DND-41 (cell line): ENCODE measurements around the gene TRIM63.

Source experiments
- CTCF ChIP-seq: IDR thresholded peaks from 2 replicates; pipeline ENCODE4 v1.5.1; 2012; ENCODE audit warnings: borderline replicate concordance, low read length, moderate library complexity, mild to moderate bottlenecking; ENCODE audit not compliant: poor library complexity, severe bottlenecking; ENCODE audit errors: extremely low read depth
- EZH2 ChIP-seq: IDR thresholded peaks from 3 replicates; pipeline ENCODE4 v1.6.1; 2012; ENCODE audit warnings: borderline replicate concordance, low read depth, mild to moderate bottlenecking, moderate library complexity, low read length, inconsistent platforms; ENCODE audit not compliant: severe bottlenecking

- TF ChIP-seq CTCF: no peak
- TF ChIP-seq EZH2: no peak
These were observed 31.2 kb upstream of the TRIM63 start for GRCh38 chr1:26098602-26099001.
